ENCODE results near the gene ADD1. TPM values are rescaled to one million over a fixed set of nuclear protein-coding genes. Genes with fewer than 3 reads are reported as not detected.

ADD1 gene
- total RNA-seq, 1 donor from 2014 or later, result 161 TPM

GRCh38 chr4:2804973-2805501 is 38.6 kb upstream of the ADD1 start:
- no peak for DNase-seq (ENCODE audit: low read depth, low spot score)

GRCh38 chr4:2805712-2806389 is 37.8 kb upstream of the ADD1 start:
- no peak for DNase-seq (ENCODE audit: low read depth, low spot score)

- no peak for DNase-seq (ENCODE audit: low read depth, low spot score)
These were observed 37.0 kb upstream of the ADD1 start for GRCh38 chr4:2806390-2807355.

- DNase-seq (ENCODE audit: low read depth, low spot score), result no peak
These were observed 36.1 kb upstream of the ADD1 start for GRCh38 chr4:2807571-2807970.

- DNase-seq (ENCODE audit: low read depth, low spot score), result no peak
These were observed 35.6 kb upstream of the ADD1 start for GRCh38 chr4:2808001-2808400.

- DNase-seq (ENCODE audit: low read depth, low spot score), result no peak
These were observed 33.9 kb upstream of the ADD1 start for GRCh38 chr4:2809610-2810180.

- no peak for DNase-seq (ENCODE audit: low read depth, low spot score)
These were observed 33.3 kb upstream of the ADD1 start for GRCh38 chr4:2810388-2810787.

- no peak for DNase-seq (ENCODE audit: low read depth, low spot score)
These were observed 31.6 kb upstream of the ADD1 start for GRCh38 chr4:2811830-2812611.

GRCh38 chr4:2812612-2813354 is 30.9 kb upstream of the ADD1 start:
- DNase-seq (ENCODE audit: low read depth, low spot score), result no peak

- no peak for DNase-seq (ENCODE audit: low read depth, low spot score)
These were observed 29.9 kb upstream of the ADD1 start for GRCh38 chr4:2813446-2814405.

- no peak for DNase-seq (ENCODE audit: low read depth, low spot score)
These were observed 28.9 kb upstream of the ADD1 start for GRCh38 chr4:2814627-2815270.

- DNase-seq (ENCODE audit: low read depth, low spot score), result no peak
These were observed 27.2 kb upstream of the ADD1 start for GRCh38 chr4:2816401-2816954.

- no peak for DNase-seq (ENCODE audit: low read depth, low spot score)
These were observed 26.5 kb upstream of the ADD1 start for GRCh38 chr4:2817137-2817536.

GRCh38 chr4:2817701-2818350 is 25.8 kb upstream of the ADD1 start:
- DNase-seq (ENCODE audit: low read depth, low spot score), result no peak

GRCh38 chr4:2818351-2818939 is 25.2 kb upstream of the ADD1 start:
- DNase-seq (ENCODE audit: low read depth, low spot score), result no peak

- DNase-seq (ENCODE audit: low read depth, low spot score), result no peak
These were observed 24.1 kb upstream of the ADD1 start for GRCh38 chr4:2819244-2820215.
